Testis (tissue), 2 donors: ENCODE data around the gene SH3RF3.

ENCODE experiments used
- CTCF ChIP-seq, 3 experiments: fragments of 450-650 bp in 2 of 3; fragments of 200-600 bp in 1 of 3; sonication (generic) in 1 of 3; IDR thresholded peaks; one replicate each; pipeline ENCODE4 v1.5.1; 2016 to 2019; ENCODE audit warnings: antibody characterized with exemption in 3 of 3, mild to moderate bottlenecking in 2 of 3, moderate library complexity in 1 of 3
- POLR2A ChIP-seq: fragments of 450-650 bp; IDR thresholded peaks from one replicate; pipeline ENCODE4 v1.6.1; 2017; ENCODE audit warnings: antibody characterized with exemption, mild to moderate bottlenecking, moderate library complexity

- TF ChIP-seq CTCF (IDR thresholded peaks at IDR 0.05) = no peak
- no peak for TF ChIP-seq POLR2A
Observed at GRCh38 chr2:109503191-109503590, 374.2 kb downstream of the SH3RF3 start.
